HG02884 (cell line): Measurements from ENCODE around the gene UBE2D4.
"Not testable (repeated sequence)": the region's sequence is repeated elsewhere in the genome, so short reads cannot be mapped to it uniquely, and the experiment has no call there.

Experiments
- ATAC-seq: cut with Tn5 transposase; IDR thresholded peaks from one replicate; pipeline ENCODE4 v1.9.1; 2021; ENCODE audit warnings: mild to moderate bottlenecking, moderate library complexity; ENCODE audit not compliant: unreplicated experiment

Gene UBE2D4

DNA sequence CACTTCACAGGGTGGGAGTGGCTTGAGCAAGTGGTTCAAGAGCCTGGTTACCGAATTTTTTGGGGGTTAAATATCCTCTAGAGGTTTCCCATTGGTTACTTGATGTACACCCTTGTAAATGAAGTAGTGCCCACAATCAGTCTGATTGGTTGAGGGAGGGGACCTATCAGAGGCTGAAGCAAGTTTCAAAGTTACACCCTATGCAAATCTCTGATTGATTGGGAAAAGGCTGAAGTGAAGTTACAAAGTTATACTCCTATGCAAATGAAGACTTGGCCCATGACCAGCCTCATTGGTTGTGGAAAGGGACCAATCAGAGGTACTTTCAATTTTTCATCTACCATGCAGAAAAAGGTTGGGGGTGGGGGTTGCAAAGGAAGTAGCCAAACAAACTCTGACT is 34.7 kb downstream of the UBE2D4 start:
- ATAC-seq: no peak

DNA sequence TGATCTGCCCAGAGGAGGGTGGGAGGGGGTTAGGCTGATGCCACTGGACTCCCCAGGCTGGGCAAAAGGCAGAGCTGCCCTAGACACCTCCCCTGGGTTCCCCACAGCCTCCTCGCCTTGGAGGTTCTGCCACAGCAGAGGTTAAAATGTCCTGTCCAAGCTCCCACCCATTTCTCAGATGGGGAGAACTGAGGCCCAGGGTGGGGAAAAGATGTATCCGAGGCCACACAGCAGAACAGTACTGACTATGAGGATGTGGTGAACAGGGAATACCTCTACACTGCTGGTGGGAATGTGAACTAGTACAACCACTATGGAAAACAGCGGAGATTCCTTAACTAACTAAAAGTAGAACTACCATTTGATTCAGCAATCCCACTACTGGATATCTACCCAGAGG is 40.2 kb downstream of the UBE2D4 start:
- ATAC-seq: not testable (repeated sequence)

DNA sequence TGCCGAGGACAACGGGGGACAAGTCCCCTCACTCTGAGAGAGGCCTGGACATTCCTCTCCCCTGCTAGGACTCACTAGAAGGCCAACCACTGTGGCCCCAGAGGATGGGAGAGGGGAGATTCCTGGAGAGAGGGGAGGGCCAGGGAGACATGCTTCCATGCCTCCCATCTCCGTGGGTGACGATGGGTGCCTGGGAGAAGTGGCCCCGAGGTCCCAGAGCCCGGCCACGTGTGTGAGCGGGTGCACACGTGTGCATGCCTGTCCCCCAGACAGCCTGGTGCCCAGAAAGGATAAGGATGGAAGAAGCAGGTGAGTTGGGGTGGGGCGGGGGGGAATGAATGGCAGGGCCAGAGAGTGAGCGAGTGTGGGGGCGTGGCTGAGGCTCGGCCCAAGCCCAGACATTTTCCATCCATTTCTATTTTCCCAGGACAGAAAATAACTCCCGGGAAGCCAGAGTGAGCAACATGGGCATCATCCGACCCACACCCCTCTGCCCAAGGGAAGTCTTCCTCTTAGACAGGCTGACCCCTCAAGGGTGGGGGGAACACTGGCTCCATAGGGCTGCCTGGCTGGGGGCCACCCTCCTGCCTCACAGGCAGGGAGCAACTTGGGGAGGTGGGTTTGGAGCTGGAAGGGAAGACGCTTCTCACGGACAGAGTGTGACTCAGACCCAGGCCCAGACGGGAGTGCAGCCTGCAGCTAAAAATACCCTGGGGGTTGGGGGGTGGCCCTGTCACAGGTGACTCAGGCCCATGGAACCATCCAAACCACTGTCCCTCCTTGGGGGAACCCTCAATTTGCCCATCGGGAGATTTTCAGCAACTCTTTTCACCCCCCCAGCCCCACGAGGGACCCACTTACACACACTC is 42.2 kb downstream of the UBE2D4 start:
- ATAC-seq: not testable (repeated sequence)

DNA sequence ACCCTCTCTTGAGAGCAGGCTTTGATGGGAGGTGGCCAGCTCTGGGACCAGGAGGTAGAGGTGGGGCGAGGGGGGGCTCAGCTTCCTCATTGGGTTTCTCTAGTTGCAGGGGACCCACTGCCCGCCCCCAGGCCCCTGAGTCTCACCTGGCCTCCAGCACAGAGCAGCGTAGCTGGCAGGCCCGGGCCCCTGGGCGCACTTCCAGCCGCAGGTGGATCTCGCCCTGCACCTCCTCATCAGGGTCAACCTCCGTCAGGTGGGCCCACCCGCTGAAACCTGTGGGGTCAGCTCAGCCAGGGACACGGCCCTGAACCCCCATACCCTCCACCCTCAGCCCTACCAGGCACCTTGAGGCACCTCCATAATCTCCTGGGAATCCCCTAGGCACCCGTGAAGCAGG is 43.4 kb downstream of the UBE2D4 start:
- not testable (repeated sequence) for ATAC-seq

DNA sequence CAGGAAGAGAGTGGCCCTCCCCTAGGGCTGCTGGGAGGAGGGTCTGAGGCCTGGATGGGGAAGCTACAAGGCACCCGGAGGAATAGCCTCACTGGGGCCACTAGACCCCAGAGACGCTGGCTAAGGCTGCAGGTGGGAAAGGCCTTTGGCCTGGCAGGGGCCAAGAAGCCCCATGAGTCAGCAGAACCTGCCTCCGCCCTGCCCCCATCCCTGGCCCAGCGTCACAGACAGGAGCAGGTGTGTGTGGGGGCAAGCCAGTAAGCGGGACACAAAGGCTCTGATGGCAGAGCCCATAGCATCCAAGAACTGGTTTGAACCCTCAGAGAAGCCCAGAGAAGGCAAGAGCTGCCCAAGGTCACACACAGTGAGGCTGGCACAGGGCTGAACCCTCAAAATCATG is 44.5 kb downstream of the UBE2D4 start:
- ATAC-seq: not testable (repeated sequence)

GRCh38 chr7:43974033-43974573 is 47.9 kb downstream of the UBE2D4 start:
- ATAC-seq: not testable (repeated sequence)

- ATAC-seq: not testable (repeated sequence)
Measured at GRCh38 chr7:43974725-43975482, 48.7 kb downstream of the UBE2D4 start.

DNA sequence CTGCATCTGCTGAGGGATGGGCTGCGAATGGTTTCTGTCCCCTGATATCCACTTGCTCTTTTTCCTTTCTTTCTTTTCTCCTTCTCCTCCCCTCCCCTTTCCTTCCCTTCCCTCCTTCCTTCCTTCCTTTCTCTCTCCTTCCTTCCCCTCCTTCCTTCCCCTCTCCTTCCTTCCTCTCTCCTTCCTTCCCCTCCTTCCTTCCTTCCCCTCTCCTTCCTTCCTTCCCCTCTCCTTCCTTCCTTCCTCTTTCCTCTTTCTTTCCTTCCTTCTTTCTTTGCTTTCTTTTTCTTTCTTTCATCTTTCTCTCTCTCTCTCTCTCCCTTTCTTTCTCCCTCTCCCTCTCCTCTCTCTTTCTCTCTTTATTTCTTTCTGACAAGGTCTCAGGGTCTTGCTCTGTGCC is 51.3 kb downstream of the UBE2D4 start:
- ATAC-seq: no peak

DNA sequence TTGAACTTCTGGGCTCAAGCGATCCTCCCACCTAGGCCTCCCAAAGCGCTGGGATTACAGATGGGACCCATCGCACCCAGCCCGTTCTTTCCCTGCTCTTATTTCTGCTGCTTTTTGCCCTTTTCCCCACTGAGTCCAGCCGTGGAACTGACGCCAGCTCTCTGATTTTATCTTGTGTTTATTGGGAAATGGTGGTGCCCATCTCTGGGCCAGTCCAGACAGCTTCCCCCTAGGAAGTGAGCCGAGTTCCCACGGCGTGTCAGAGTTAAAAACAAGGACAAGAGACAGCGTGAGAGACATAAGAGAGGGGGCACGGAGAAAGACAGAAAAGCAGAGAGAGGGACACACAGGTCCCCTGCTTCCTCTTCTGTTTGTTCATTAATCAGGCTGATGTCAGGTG is 51.9 kb downstream of the UBE2D4 start:
- ATAC-seq: not testable (repeated sequence)

DNA sequence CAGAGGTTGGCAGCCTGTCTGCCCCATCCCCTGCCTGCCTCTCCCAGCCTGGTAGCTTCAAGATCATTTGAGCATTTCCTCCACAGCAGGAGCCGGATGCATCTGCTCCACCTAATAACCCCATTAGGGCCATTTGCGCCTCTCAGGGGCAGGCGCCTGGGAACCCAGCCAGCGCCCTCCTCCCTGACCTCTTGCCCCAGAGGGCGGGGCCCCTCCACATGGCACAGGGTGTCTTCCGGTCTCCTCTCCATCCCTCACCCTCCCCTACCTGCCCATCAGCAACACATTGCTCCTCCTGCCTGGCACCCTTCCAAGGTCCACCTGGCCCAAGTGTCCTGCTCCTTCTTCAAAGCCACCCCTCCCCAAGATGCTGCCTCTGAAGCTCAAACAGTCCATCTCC is 56.6 kb downstream of the UBE2D4 start:
- not testable (repeated sequence) for ATAC-seq

- not testable (repeated sequence) for ATAC-seq
Measured at GRCh38 chr7:43983736-43984135, 57.5 kb downstream of the UBE2D4 start.

- ATAC-seq: not testable (repeated sequence)
Measured at GRCh38 chr7:43985904-43986864, 59.9 kb downstream of the UBE2D4 start.

DNA sequence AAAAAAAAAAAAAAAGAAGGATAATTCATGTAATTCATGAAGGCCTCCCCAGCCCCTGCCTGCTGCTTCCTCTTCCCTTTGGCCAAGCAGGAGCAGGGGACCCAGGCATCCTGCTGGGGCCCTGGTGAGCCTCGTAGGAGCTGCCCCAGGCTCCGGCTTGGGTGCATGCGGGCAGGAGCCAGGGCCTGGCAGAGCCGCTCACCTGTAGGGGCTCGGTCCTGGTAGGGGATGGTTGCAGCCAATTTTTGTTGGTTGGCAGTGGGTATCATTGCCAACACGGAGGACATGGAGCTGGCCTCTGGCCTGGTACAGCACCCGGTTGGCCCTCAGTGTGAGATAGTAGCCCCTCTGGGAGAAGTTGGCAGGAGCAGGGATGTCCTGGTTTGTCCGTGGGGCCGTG is 61.2 kb downstream of the UBE2D4 start:
- not testable (repeated sequence) for ATAC-seq

DNA sequence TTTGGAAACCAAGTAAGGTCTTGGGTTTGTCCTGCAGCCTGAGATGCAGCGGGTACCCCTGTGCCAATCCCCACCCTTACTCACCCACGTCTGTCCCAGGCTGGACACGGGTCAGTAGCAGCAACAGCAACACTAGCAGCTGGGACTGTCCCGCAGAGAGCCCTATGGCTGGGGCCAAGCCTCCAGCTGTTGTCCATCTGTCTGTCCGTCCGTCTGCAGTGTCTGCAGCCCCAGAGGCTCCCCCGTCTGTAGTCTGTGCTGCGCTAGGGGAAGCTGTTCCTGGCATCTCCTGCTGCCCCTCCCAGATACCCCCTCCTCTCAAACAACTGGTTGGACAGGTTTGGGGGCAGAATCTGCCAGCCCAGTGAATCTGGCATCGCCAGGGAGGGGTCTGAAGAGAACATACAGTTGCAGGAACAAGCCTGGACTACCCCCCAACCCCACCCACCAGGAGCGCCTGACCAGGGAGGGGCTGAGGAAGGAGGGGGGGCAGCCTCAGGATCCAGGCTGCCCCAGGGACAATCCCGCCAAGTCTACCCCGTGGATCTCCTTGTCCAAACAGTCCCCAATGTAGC is 63.9 kb downstream of the UBE2D4 start:
- ATAC-seq: not testable (repeated sequence)

DNA sequence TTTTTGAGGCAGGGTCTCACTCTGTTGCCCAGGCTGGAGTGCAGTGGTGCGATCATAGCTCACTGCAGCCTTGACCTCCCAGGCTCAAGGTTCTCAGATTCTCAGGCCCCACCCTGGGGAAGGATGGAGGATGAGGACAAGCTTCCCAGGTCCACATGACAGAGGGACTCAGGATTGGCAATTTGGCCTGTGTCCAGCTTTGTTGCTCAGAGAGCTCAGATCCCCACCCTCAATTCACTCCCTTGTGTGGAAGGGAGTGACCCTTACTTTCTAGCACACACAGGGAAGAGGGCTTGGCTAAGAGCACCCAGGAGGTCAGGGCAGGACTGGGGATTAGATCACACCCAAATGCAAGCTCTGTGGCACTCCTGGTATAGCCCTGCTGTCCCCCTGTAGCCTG is 64.6 kb downstream of the UBE2D4 start:
- not testable (repeated sequence) for ATAC-seq

- not testable (repeated sequence) for ATAC-seq
Measured at GRCh38 chr7:43992896-43993295, 66.7 kb downstream of the UBE2D4 start.

GRCh38 chr7:43994681-43995080 is 68.4 kb downstream of the UBE2D4 start:
- ATAC-seq: not testable (repeated sequence)

DNA sequence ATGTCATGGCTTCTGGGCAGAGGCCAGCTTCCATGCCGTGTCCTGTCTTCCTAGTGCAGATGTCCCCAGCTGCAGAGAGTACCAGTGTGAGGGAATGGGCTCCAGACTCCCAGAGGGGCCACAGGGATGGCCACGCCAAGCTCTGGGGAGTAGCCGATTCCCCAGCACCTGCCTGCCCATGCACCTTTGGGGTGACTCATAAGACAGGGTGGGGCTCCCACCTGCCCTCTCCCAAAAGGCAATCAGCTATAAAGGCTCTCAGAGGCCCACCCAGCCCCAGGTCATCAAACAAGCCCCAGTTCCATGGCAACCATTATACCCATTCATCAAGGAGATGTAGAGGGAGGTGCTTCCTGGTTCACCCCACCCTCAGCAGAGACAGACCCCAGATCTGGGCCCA is 71.3 kb downstream of the UBE2D4 start, which contains the start of gene SPDYE1:
SPDYE1 (plus strand) TSS at position 366 of the 400 bp plus-strand sequence. CDS start 2,053 bp downstream, outside the sequence.
- ATAC-seq: not testable (repeated sequence)
